Mammary epithelial cell (primary cell): ENCODE measurements around the gene CD6.

ENCODE experiments used
- EZH2 ChIP-seq: IDR thresholded peaks from 2 replicates; pipeline ENCODE4 v1.6.1; 2012; ENCODE audit warnings: low read length, inconsistent platforms, borderline replicate concordance
- TF ChIP-seq, protein P1 (sequence below), 2 donors: IDR thresholded peaks in 1 of 2; conservative IDR thresholded peaks in 1 of 2; 2 replicates each; pipeline ENCODE4 v1.5.1; 2011 to 2012; ENCODE audit warnings: inconsistent platforms in 2 of 2, low read length in 2 of 2, mild to moderate bottlenecking in 2 of 2, control low read depth in 1 of 2, low read depth in 1 of 2; ENCODE audit not compliant: insufficient read depth in 1 of 2; ENCODE audit errors: extremely low read depth in 1 of 2

DNA sequence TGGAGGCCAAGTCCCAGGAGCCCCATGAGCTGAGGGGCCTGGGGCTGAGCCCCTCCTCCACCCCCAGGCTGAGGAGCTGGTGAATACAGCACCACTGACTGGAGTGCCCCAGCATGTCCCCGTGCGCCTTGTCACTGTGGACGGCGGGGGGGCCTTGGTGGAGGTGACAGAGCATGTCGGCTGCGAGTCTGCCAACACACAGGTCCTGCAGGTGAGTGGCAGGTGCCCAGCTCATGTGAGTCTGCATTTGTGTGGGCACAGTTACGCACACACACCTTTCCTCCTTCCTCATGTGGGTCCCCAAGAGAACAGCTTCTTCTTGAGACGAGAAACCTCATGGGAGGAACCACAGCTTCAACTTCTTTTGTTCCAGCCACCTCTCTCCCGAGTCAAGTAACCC is 39.6 kb upstream of the CD6 start:
- TF ChIP-seq, protein P1, sequence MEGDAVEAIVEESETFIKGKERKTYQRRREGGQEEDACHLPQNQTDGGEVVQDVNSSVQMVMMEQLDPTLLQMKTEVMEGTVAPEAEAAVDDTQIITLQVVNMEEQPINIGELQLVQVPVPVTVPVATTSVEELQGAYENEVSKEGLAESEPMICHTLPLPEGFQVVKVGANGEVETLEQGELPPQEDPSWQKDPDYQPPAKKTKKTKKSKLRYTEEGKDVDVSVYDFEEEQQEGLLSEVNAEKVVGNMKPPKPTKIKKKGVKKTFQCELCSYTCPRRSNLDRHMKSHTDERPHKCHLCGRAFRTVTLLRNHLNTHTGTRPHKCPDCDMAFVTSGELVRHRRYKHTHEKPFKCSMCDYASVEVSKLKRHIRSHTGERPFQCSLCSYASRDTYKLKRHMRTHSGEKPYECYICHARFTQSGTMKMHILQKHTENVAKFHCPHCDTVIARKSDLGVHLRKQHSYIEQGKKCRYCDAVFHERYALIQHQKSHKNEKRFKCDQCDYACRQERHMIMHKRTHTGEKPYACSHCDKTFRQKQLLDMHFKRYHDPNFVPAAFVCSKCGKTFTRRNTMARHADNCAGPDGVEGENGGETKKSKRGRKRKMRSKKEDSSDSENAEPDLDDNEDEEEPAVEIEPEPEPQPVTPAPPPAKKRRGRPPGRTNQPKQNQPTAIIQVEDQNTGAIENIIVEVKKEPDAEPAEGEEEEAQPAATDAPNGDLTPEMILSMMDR (conservative IDR thresholded peaks at IDR 0.05 in 1 of 2, IDR thresholded peaks at IDR 0.05 in 1 of 2; ENCODE audit: extremely low read depth in 1 of 2, insufficient read depth in 1 of 2, low read depth in 1 of 2, low read length in 2 of 2) = no peak
- TF ChIP-seq EZH2 = no peak
